ENCODE results near the gene REX1BD. TPM values are rescaled to one million over a fixed set of nuclear protein-coding genes. Genes with fewer than 3 reads are reported as not detected.

Gene REX1BD
- total RNA-seq, 2 experiments from 2014 or later, result 81.2 to 83.3 TPM

- no peaks in the 10 kb centered on the region for H3K27me3 Mint-ChIP-seq
- H3K36me3 Mint-ChIP-seq (ENCODE audit: low read depth), result peaks cover 31% of the 10 kb centered on the region
- no peak for DNase-seq
- POLR2A ChIA-PET, result interaction anchor here (0.6 to 6.0 kb wide), 20 partner anchors 7 to 362 kb away, joined by 3 to 137 read pairs (median 5); partner anchors contain the start of genes COPE, DDX49, ELL and FKBP8
- CTCF ChIA-PET, result interaction anchor here (0.6 to 3.8 kb wide), 11 partner anchors 12 to 699 kb away, joined by 3 to 29 read pairs (median 4); partner anchors contain the start of genes ELL, FKBP8 and UBA52
- peak overlapping the region; percentile 95 for H3K4me3 Mint-ChIP-seq
- H3K27ac Mint-ChIP-seq, result peak overlapping the region; percentile 86
- no peaks in the 10 kb centered on the region for H3K9me3 Mint-ChIP-seq
- H3K4me1 Mint-ChIP-seq, result peaks cover 22% of the 10 kb centered on the region
Observed at GRCh38 chr19:18558202-18558555, 30.4 kb upstream of the REX1BD start.

DNA sequence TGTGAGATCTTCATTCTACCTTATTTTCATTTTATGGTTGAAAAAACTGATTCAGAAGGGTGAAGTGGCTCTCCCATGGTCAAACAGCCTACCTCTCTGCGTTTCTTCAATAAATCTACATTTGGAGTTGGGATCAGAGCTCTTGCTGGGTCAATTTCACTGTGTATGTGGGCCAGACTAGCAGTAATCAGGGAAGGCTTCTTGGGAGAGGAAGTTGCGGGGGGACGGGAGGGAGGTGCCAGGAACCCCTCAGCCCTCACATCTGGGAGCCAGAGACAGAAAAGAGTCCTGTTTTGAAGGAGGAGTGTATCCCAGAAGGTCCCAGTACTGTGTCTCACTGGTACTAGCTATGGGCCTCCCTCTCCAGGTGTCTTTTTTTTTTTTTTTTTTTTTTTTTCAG, 30.0 kb upstream of the REX1BD start:
- Mint-ChIP-seq H3K9me3 (no peaks in the 10 kb centered on the region), H3K4me1 (peaks cover 22% of the 10 kb centered on the region), H3K27ac (peak overlapping the region; percentile 86), H3K36me3 (ENCODE audit: low read depth) (peaks cover 33% of the 10 kb centered on the region), H3K27me3 (no peaks in the 10 kb centered on the region), H3K4me3 (peak overlapping the region; percentile 95)
- ChIA-PET CTCF (interaction anchor here (0.6 to 3.2 kb wide), 6 partner anchors 12 to 108 kb away, joined by 3 to 29 read pairs (median 6); partner anchors contain the start of genes ELL and UBA52), POLR2A (interaction anchor here (0.6 to 6.0 kb wide), 13 partner anchors 12 to 361 kb away, joined by 3 to 137 read pairs (median 7); partner anchors contain the start of genes COPE, DDX49, ELL and FKBP8)
- DNase-seq, result no peak

GRCh38 chr19:18559685-18560084, 28.9 kb upstream of the REX1BD start:
- H3K27me3 Mint-ChIP-seq, result no peaks in the 10 kb centered on the region
- H3K9me3 Mint-ChIP-seq, result no peaks in the 10 kb centered on the region
- H3K4me1 Mint-ChIP-seq, result peaks cover 22% of the 10 kb centered on the region
- DNase-seq, result no peak
- CTCF ChIA-PET, result interaction anchor here (1.0 to 3.2 kb wide), 2 partner anchors 11 to 29 kb away, joined by 7 to 18 read pairs; partner anchors contain the start of genes REX1BD and UBA52
- H3K36me3 Mint-ChIP-seq (ENCODE audit: low read depth), result peaks cover 41% of the 10 kb centered on the region
- POLR2A ChIA-PET, result interaction anchor here (0.8 to 6.0 kb wide), 4 partner anchors 11 to 63 kb away, joined by 3 to 137 read pairs (median 47); partner anchors contain the start of genes ELL, REX1BD and UBA52
- peak overlapping the region; percentile 95 for H3K4me3 Mint-ChIP-seq
- peak overlapping the region; percentile 86 for H3K27ac Mint-ChIP-seq

DNA sequence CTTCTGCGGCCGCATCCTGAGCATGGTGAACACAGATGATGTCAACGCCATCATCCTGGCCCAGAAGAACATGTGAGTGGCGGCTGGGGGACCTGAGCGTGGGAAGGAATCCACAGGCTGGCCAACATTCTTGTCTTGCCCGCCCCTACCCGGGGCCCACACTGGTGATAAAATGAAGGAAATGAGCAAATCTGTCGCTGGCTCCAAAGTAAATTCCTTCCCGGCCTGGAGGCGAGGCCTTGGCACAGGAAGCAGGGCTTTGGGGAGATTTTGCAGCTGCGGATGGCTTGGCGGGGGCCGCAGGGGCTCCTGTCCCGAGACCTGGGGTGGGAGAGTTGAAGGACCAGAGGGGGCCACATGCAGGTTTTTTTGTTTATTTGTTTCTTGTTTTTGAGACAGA, 26.5 kb upstream of the REX1BD start:
- H3K36me3 Mint-ChIP-seq (ENCODE audit: low read depth), result peaks cover 59% of the 10 kb centered on the region
- H3K4me3 Mint-ChIP-seq, result no peak overlapping the region
- no peaks in the 10 kb centered on the region for H3K9me3 Mint-ChIP-seq
- no peaks in the 10 kb centered on the region for H3K27me3 Mint-ChIP-seq
- peaks cover 22% of the 10 kb centered on the region for H3K4me1 Mint-ChIP-seq
- CTCF ChIA-PET, result no interaction called here
- POLR2A ChIA-PET, result no interaction called here
- no peak for DNase-seq
- no peak overlapping the region for H3K27ac Mint-ChIP-seq

DNA sequence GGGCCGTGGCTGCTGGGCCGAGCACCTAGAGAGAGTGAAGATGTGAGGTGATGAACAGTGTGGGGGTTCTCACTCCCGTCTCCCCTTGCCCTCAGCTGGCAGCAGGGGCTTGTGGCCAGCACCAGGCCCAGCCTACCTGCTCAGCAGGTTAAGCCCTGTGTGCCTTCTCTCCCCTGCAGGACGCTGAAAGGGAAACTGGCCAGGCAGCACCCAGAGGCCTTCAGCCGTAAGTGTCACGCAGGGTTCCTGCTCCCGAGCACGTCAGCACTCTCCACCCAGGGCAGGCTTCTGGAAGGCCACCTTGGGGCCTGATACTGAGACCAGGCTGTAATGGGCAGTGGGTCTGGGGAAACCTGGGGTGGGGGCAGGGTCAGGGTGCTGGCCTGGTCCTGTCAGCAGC, 21.6 kb upstream of the REX1BD start:
- H3K4me1 Mint-ChIP-seq, result peaks cover 11% of the 10 kb centered on the region
- ChIA-PET CTCF (no interaction called here), POLR2A (interaction anchor here (1.3 to 7.8 kb wide), 2 partner anchors 9 to 46 kb away, joined by 3 to 137 read pairs; partner anchors contain the start of gene KXD1)
- no peaks in the 10 kb centered on the region for H3K27me3 Mint-ChIP-seq
- DNase-seq, result no peak
- peaks cover 68% of the 10 kb centered on the region for H3K36me3 Mint-ChIP-seq (ENCODE audit: low read depth)
- no peak overlapping the region for H3K4me3 Mint-ChIP-seq
- no peak overlapping the region for H3K27ac Mint-ChIP-seq
- H3K9me3 Mint-ChIP-seq, result no peaks in the 10 kb centered on the region

DNA sequence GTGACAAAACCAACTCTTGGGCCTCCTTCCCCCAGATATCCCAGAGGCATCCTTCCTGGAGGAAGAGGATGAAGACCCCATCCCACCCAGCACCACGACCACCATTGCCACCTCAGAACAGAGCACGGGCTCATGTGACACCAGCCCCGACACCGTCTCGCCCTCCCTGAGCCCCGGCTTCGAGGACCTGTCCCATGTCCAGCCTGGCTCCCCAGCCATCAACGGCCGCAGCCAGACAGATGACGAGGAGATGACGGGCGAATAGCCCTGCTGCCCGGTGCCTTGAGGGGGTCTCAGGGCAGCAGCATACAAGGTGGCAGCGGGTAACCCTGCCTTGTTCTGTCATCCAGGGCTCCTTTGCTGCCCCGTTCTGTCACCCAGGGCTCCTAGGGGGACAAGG, 20.2 kb upstream of the REX1BD start:
- Mint-ChIP-seq H3K4me3 (no peak overlapping the region), H3K9me3 (no peaks in the 10 kb centered on the region), H3K27me3 (no peaks in the 10 kb centered on the region), H3K4me1 (peaks cover 23% of the 10 kb centered on the region), H3K27ac (no peak overlapping the region), H3K36me3 (ENCODE audit: low read depth) (peaks cover 71% of the 10 kb centered on the region)
- ChIA-PET CTCF (no interaction called here), POLR2A (interaction anchor here (1.2 to 7.8 kb wide), 3 partner anchors 10 to 48 kb away, joined by 3 to 137 read pairs (median 3); partner anchors contain the start of gene KXD1)
- no peak for DNase-seq

DNA sequence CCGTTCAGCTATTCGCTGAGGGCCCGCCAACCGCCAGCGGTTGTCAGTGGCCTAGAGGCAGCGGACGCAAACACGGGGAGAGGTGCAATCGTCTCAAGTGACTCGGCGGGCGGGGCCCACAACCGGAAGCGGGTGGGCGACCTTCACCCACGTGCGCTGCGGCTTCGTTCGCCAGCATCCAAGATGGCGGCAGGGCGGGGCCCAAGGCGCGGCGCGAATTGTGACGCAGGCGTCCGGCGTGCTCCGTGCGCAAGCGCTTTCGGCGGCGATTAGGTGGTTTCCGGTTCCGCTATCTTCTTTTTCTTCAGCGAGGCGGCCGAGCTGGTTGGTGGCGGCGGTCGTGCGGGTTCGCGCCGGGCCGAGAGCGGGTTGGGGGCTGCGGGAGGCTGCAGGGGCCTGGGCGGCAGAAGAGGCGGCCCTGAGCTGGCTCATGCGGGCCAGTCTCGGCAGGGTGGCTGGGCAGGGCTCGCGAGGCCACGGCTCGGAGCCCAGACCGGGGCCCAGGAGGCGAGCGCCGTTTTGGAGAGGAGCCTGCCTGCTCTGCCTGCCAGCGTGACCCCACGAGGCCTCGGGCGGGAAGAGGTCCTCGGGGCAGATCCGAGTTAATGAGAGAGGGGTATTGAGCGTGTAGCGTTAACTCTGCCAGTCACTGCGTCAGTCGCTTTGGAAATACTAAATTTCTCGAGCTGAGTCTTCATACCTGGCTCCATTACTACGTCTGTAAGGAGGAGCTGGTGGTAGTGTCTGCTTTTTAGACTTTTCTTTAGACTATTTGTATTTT, 16.8 kb upstream of the REX1BD start, which contains the start of gene UBA52:
Gene UBA52, plus strand, starts transcription at position 294 of the 781 bp plus-strand sequence. CDS start 1,444 bp downstream, outside the sequence.
- peak within 1 kb of the TSS; percentile 90 for H3K27ac Mint-ChIP-seq
- H3K36me3 Mint-ChIP-seq (ENCODE audit: low read depth), result peaks cover 76% of the 10 kb centered on the region
- no peaks in the 10 kb centered on the region for H3K9me3 Mint-ChIP-seq
- H3K27me3 Mint-ChIP-seq, result no peaks in the 10 kb centered on the region
- peak; percentile 99 for DNase-seq
- H3K4me3 Mint-ChIP-seq, result peak within 1 kb of the TSS; percentile 91
- peaks cover 35% of the 10 kb centered on the region for H3K4me1 Mint-ChIP-seq
- ChIA-PET POLR2A (interaction anchor here (0.7 to 7.8 kb wide), 29 partner anchors 9 to 801 kb away, joined by 3 to 137 read pairs (median 5); partner anchors contain the start of genes COPE, DDX49, ELL and FKBP8), CTCF (interaction anchor here (0.6 to 5.1 kb wide), 18 partner anchors 8 to 801 kb away, joined by 3 to 63 read pairs (median 4); partner anchors contain the start of genes ELL, FKBP8, KXD1 and REX1BD)

DNA sequence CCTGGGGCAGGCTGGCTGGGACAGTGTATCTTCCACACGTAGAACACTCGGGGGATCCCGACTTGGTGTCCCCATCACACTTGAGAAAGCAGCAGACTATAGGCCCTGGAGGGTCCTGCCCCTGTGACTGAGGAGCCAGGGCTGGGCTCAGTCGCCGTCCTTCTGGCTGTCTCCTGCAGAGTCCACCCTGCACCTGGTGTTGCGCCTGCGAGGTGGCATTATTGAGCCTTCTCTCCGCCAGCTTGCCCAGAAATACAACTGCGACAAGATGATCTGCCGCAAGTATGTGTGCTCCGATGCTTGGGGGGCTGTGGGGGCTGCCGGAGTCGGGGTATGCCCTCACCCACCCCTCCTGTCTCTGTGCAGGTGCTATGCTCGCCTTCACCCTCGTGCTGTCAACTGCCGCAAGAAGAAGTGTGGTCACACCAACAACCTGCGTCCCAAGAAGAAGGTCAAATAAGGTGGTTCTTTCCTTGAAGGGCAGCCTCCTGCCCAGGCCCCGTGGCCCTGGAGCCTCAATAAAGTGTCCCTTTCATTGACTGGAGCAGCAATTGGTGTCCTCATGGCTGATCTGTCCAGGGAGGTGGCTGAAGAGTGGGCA, 13.8 kb upstream of the REX1BD start:
- DNase-seq, result no peak
- Mint-ChIP-seq H3K9me3 (no peaks in the 10 kb centered on the region), H3K27me3 (no peaks in the 10 kb centered on the region), H3K4me1 (peaks cover 42% of the 10 kb centered on the region), H3K4me3 (no peak overlapping the region), H3K27ac (no peak overlapping the region), H3K36me3 (ENCODE audit: low read depth) (peaks cover 66% of the 10 kb centered on the region)
- ChIA-PET POLR2A (interaction anchor here (4.1 to 4.2 kb wide), 2 partner anchors 12 to 54 kb away, joined by 58 to 114 read pairs; partner anchors contain the start of genes ELL and REX1BD), CTCF (no interaction called here)

GRCh38 chr19:18576383-18576782, 12.2 kb upstream of the REX1BD start:
- H3K27ac Mint-ChIP-seq, result no peak overlapping the region
- H3K36me3 Mint-ChIP-seq (ENCODE audit: low read depth), result peaks cover 61% of the 10 kb centered on the region
- POLR2A ChIA-PET, result interaction anchor here (1.6 to 1.7 kb wide), 2 partner anchors 11 to 32 kb away, joined by 4 to 6 read pairs; partner anchors contain the start of gene FKBP8

GRCh38 chr19:18577365-18577914, 11.2 kb upstream of the REX1BD start:
- peaks cover 54% of the 10 kb centered on the region for H3K36me3 Mint-ChIP-seq (ENCODE audit: low read depth)
- POLR2A ChIA-PET, result interaction anchor here (0.9 to 1.7 kb wide), 5 partner anchors 10 to 122 kb away, joined by 3 to 6 read pairs (median 4); partner anchors contain the start of gene FKBP8

More at GRCh38 chr19:18576383-18576782, 12.2 kb upstream of the REX1BD start:
- no peaks in the 10 kb centered on the region for H3K27me3 Mint-ChIP-seq
- no peak overlapping the region for H3K4me3 Mint-ChIP-seq
- DNase-seq, result no peak
- CTCF ChIA-PET, result interaction anchor here (2.4 kb wide), 1 partner anchor 12 kb away, joined by 18 read pairs; the partner anchor contains the start of gene REX1BD
- peaks cover 38% of the 10 kb centered on the region for H3K4me1 Mint-ChIP-seq
- H3K9me3 Mint-ChIP-seq, result no peaks in the 10 kb centered on the region

GRCh38 chr19:18580311-18580710, 8.3 kb upstream of the REX1BD start:
- Mint-ChIP-seq H3K4me3 (no peak overlapping the region), H3K36me3 (ENCODE audit: low read depth) (peaks cover 27% of the 10 kb centered on the region), H3K9me3 (no peaks in the 10 kb centered on the region), H3K27me3 (peaks cover 2% of the 10 kb centered on the region), H3K27ac (no peak overlapping the region), H3K4me1 (peaks cover 18% of the 10 kb centered on the region)
- POLR2A ChIA-PET, result interaction anchor here (2.9 kb wide), 1 partner anchor 9 kb away, joined by 18 read pairs; the partner anchor contains the start of gene UBA52
- CTCF ChIA-PET, result interaction anchor here (0.6 to 1.6 kb wide), 2 partner anchors 9 to 747 kb away, joined by 3 to 10 read pairs; partner anchors contain the start of gene REX1BD
- no peak for DNase-seq

More at GRCh38 chr19:18577365-18577914, 11.2 kb upstream of the REX1BD start:
- Mint-ChIP-seq H3K9me3 (no peaks in the 10 kb centered on the region), H3K4me1 (peaks cover 30% of the 10 kb centered on the region), H3K27me3 (no peaks in the 10 kb centered on the region), H3K4me3 (no peak overlapping the region), H3K27ac (no peak overlapping the region)
- CTCF ChIA-PET, result interaction anchor here (2.4 kb wide), 1 partner anchor 11 kb away, joined by 18 read pairs; the partner anchor contains the start of gene REX1BD
- DNase-seq, result no peak

DNA sequence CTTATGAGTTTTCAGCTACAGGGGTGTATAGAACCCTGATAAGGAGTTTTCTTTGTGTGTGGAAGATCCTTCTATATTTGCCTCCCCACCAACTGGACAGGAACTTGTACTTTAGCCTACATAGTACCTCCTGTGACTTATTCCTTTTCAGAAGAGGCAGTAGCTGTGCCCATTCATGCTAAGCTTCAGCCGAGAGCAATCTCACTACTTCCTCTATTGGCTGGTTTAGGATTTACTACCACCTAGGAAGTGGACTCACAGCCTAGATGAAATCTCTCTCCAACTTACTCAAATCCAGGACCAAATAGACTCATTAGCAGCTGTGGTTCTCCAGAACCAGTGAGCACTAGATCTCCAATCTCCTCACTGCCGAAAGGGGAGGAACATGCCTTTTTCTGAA, 2.3 kb upstream of the REX1BD start:
- CTCF ChIA-PET, result interaction anchor here (0.7 to 5.7 kb wide), 4 partner anchors 14 to 261 kb away, joined by 3 to 63 read pairs (median 16); partner anchors contain the start of genes FKBP8 and UBA52
- peaks cover 46% of the 10 kb centered on the region for H3K4me1 Mint-ChIP-seq
- no peak for DNase-seq
- POLR2A ChIA-PET, result interaction anchor here (1.9 to 6.5 kb wide), 7 partner anchors 8 to 66 kb away, joined by 5 to 114 read pairs (median 38); partner anchors contain the start of genes ELL, FKBP8, KXD1 and UBA52
- peaks cover 2% of the 10 kb centered on the region for H3K27me3 Mint-ChIP-seq
- peaks cover 14% of the 10 kb centered on the region for H3K36me3 Mint-ChIP-seq (ENCODE audit: low read depth)
- H3K4me3 Mint-ChIP-seq, result no peak overlapping the region
- H3K9me3 Mint-ChIP-seq, result no peaks in the 10 kb centered on the region
- no peak overlapping the region for H3K27ac Mint-ChIP-seq
